NCI-H146 treated with DMSO at 0.1 percent for 48 hours (cell line): Measurements from ENCODE around the gene CHID1.

ENCODE experiments used
- DNase-seq: peaks from one replicate; lab custom pipeline; 2025; ENCODE audit not compliant: unreplicated experiment; lab: John Stamatoyannopoulos, UW

The CHID1 gene

DNA sequence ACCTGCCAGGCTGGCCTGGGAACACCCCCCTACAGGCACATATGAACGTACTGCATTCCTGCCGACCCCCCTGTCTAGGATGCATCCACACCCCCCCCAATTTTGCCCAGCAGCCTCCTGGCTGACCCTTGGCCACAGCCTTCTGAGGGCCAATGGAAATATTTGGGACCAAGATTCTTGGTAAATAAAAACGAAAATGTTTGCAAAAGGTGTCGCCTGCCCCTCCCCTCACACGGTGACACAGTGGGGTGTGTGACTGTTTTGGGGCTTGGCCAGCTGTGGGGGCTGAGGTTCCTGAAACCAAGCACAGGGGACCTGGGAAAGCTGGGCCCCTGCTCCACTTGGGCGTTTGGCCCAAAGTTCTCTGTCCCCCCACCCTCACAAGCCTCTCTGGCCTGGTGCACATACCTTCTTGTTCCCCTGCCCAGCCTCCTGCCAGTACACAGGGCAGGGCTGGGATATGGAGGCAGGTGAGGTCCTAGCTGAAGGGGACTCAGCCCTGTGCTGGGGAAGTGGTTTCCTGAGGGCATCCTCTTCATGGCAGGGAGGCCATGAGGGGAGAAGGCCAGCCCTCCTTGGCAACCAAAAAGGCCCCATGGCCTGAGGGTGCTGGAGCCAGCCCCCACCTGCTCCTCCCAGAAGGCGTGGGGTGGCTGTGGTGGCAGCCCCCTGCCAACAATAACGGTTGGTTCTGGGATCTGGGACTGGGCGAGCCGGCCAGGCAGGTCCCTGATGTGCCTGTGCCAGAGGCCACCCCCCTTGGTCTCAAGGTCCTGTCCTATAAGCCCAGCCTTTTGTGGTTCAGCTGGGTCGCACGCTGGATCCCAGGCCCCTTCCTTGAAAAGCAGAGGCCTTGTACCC lies 85.0 kb downstream of the CHID1 start:
- no peak for DNase-seq

- DNase-seq = no peak
Measured at GRCh38 chr11:824942-825341, 85.7 kb downstream of the CHID1 start.

DNA sequence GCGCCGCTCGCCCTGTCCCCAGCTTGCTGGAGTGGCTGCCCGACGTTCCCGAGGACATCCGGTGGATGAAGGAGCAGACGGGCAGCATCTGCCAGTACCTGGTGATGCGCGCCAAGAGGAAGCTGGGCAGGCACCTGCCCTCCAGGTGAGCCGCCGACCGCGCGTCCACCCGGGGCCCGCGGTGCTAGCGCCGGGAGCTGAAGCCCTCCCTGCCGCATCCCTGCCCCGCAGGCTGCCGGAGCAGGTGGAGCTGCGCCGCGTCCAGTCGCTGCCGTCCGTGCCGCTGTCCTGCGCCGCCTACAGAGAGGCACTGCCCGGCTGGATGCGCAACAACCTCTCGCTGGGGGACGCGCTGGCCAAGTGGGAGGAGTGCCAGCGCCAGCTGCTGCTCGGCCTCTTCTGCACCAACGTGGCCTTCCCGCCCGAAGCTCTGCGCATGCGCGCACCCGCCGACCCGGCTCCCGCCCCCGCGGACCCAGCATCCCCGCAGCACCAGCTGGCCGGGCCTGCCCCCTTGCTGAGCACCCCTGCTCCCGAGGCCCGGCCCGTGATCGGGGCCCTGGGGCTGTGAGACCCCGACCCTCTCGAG lies 86.2 kb downstream of the CHID1 start:
- DNase-seq = no peak

DNA sequence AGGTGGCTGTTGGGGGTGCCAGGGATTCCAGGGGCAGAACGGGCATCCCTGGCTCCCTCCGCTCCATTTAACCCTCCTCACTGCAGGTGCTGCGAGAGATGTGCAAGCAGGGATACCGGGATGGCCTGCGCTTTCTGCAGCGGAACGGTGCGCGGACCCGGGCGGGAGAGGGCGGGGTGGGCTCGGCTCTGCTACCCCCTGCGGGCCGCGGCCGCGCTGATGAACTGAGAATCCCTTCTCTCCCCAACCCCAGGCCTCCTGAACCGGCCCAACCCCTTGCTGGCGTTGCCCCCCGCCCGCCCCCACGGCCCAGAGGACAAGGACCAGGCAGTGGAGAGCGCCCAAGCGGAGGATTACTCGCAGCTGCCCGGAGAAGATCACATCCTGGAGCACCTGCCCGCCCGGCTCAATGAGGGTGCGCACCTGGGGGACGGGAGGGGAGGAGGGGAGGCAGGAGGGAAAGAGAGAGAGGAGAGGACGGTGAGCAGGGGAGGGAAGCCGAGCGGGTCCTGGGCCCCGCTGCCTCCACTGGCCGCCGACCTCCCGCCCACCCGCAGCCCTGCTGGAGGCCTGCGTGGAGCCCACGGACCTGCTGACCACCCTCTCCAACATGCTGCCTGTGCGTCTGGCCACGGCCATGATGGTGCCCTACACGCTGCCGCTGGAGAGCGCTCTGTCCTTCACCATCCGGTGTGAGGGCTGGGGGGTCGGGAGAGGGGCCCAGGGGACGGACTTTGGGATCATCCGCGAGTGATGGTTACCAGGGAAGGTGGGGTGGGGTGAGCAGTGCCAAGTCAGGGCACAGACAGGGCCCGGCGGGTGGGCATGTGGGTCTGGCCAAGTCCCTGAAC lies 86.9 kb downstream of the CHID1 start:
- DNase-seq = no peak

GRCh38 chr11:821512-822371 lies 88.9 kb downstream of the CHID1 start:
- no peak for DNase-seq

DNA sequence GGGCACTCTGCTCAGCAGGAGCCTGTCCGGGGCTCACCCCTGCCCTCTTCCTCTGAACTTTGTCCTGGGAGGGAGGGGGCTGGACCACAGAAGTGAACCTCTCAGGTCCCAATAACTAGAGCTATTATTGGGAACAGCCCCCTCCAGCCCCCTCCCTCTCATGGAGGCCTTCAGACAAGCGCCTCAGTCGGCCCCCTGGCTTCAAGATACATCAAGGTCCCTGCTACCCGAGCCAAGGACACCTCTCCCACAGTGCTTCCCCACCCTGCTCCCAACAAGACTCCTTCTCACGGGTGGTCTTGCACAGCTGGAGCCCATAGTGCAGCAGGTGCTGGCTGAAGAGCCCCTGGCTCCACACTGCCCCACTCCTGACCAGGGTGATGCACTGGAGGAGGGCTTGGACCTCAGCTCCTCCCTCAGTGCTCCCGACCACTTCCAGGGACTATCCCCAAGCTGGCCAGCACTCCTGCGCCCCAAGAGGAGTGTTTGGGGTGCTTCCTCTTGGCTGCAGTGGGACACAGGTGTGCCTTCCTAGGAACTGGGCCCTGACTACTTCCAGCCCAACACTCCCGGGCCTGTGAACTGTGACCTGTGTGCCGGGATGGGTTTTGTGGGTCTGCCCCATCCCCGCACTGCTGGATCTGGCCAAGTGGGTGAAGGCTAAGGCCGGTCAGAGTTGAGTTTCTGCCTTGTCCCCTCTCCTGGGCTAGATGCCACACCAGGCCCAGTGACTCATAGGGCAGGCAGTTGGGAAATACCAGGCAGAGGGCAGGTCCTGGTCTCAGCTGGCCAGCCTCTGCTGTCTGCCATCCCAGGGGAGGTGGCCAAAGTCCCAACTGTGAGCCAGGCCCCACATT lies 89.7 kb downstream of the CHID1 start:
- no peak for DNase-seq

- DNase-seq = peak; percentile 67
Measured at GRCh38 chr11:819943-820649, 90.5 kb downstream of the CHID1 start.

DNA sequence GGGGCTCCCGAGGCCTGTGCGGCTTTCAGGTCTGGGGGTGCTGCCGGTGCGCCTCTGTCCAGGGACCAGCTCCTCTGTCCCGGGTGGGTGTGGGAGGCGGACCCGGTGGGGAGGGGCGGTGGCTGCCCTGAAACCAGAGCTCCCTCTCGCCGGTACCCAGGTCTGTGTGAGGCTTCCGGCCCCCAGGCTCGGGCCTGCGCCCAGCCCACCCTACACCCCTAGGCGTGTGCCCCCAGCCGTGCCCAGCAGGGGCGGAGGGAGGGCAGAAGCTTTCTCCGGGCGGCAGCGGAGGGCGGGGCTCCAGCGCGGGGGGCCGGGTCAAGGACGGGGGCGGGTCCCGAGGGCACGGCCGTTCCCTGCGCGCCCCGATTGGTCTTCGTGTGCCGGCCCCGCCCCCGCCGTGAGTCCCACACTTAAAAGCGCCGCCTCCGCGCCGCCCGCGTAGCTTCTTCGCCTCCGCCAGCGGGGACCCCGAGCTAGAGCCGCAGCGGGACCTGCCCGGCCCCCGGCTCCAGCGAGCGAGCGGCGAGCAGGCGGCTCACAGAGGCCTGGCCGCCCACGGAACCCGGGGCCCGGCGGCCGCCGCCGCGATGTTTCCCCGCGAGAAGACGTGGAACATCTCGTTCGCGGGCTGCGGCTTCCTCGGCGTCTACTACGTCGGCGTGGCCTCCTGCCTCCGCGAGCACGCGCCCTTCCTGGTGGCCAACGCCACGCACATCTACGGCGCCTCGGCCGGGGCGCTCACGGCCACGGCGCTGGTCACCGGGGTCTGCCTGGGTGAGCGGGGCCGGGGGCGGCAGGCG lies 91.3 kb downstream of the CHID1 start:
- DNase-seq = peak; percentile 75

DNA sequence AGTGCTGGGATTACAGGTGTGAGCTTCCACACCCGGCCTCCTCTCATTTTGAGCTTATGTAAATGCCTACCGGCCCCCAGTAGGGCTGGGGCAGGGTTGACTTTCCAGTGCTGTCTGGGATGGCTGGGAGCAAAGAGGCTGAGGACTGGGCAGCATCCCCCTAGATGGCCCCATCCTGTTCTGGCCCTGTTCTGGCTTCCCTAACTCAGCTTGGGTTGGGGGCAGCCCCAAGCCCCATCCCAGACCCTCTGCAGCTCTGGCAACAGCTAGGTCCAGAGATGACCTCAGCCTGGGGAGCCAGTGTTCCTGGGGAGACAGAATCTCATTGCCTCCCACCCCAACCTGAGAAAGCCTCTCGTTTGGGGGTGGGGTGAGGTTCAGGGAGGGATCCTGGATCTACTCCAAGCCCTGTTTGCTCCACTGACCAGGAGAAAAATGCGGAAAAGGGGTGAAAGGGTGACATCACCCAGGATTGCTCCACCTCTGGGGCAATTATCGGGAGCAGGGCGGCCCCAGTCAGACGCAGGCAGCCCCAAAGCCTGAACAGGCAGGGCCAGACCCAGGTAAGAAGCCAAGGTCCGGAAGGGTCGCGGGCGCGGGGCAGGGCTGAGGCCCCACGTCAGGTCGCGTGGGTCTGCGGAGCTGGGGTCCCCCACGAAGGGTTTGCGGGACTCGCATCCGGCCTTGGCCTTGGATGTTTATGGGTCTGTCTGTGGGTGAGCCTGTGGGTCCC lies 92.0 kb downstream of the CHID1 start, which contains the start of gene PNPLA2:
Gene PNPLA2 (plus strand): TSS at position 519 of the 733 bp plus-strand sequence. CDS start 805 bp downstream, outside the sequence.
- no peak for DNase-seq
